Activated naive CD4-positive, alpha-beta T cell treated with anti-CD3 and anti-CD28 coated beads, Interleukin-2, amount 50 U/mL, for 24 hours (primary cell): Measurements from ENCODE around the gene DCAKD.

Experiments
- H3K27ac Mint-ChIP-seq: one replicate; pipeline ENCODE4 v1.8.0; 2021; ENCODE audit warnings: mild to moderate bottlenecking, mixed read lengths
- H3K27me3 Mint-ChIP-seq: one replicate; pipeline ENCODE4 v1.8.0; 2021; ENCODE audit warnings: mixed read lengths
- H3K36me3 Mint-ChIP-seq: one replicate; pipeline ENCODE4 v1.8.0; 2021; ENCODE audit warnings: mixed read lengths
- H3K4me1 Mint-ChIP-seq: one replicate; pipeline ENCODE4 v1.8.0; 2021; ENCODE audit warnings: mixed read lengths
- H3K4me3 Mint-ChIP-seq: one replicate; pipeline ENCODE4 v1.8.0; 2021; ENCODE audit warnings: mild to moderate bottlenecking, mixed read lengths
- H3K9me3 Mint-ChIP-seq: one replicate; pipeline ENCODE4 v1.8.0; 2021; ENCODE audit warnings: mixed read lengths

DCAKD gene

DNA sequence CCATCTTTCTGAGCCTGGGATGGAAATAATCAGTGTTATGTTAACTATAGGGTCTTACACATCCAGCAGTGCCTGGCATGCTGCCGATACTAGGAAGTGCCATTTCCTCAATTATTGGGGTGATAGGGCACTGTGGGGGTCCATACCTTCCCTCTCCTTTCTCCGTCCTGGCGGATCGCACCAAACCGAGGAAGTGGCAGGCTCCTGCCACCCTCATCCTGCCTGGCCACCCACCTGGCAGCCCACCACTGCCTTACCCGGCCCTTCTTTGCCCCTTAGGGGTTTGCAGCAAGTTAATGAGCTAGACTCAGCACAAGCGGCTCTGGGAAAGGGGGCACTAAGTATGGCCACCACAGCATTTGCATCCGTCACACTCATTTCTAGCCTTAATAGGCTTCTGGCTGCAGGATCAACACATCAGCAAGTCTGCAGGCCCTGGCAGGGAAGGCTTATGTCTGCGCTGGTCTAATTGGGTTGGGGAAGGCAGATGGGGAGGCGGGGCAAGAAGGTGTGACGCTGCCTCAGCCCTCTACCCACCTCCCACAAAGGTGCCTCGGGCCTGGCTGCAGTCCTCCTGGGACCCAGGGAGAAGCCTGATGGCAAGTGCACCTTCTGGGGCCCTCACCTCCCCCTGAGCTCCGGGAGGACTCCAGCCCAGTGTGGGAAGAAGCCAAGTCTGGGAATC, 28.6 kb downstream of the DCAKD start:
- Mint-ChIP-seq H3K9me3 (no peaks in the 10 kb centered on the region), H3K4me3 (no peak overlapping the region)

DNA sequence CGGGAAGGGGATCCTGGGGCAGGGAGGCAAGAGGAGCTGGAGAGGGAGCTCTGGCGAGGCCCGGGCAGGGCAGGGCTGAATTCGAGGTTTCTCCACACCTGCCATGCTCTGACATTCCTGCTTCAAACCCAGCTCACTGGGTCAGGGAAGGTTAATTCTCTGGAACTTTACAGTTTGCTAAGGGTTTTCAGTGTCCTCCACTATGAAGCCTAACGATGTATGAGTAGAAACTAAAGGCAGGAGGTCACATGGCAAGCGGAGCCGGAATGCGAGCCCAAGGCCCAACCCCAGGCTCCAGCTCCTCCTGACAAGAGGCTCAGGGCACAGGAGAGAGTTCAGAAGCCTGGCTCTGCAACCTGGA, 29.2 kb downstream of the DCAKD start:
- H3K27me3 Mint-ChIP-seq, result peaks cover 20% of the 10 kb centered on the region
- H3K36me3 Mint-ChIP-seq, result no peaks in the 10 kb centered on the region
- no peaks in the 10 kb centered on the region for H3K9me3 Mint-ChIP-seq
- no peak overlapping the region for H3K4me3 Mint-ChIP-seq
- H3K4me1 Mint-ChIP-seq, result peaks cover 13% of the 10 kb centered on the region
- H3K27ac Mint-ChIP-seq, result no peak overlapping the region

More for the DNA sequence above, 28.6 kb downstream of the DCAKD start:
- Mint-ChIP-seq H3K36me3 (no peaks in the 10 kb centered on the region), H3K4me1 (peaks cover 13% of the 10 kb centered on the region), H3K27me3 (peaks cover 20% of the 10 kb centered on the region), H3K27ac (no peak overlapping the region)

DNA sequence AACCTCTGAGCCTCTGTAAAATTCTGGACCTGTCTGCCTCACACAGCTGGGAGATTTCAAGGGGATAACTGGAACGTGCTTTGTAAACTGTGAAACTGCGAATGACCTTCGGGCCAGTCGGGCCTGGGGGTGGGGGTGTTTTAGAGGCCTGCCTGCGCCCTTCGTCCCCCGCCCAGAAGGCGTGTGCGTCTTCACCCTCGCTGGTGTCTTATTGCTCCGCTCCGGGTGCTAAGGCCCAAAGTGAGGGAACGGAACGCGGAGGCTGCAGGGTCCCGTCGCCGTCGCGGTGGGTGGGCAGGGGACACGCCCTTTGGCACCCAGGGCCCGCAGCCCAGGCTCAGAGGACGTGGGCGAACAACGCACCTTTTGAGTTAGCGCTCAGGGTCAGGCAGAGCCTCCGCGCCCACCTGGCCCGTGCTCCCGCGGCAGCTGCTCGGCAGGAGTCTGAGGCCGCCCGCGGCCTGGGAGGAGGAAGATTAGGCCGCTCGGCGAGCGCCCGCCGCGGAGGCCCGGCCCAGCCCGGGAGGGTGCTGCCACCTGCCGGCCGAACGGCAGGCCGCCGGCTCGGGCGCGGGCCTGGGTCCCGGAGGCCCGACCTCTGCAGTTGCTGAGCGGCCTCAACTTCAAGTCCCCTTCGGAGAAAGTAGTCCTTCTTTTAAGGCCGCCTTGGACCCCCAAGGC, 29.7 kb downstream of the DCAKD start:
- no peaks in the 10 kb centered on the region for H3K9me3 Mint-ChIP-seq
- peak overlapping the region; percentile 56 for H3K4me3 Mint-ChIP-seq
- H3K36me3 Mint-ChIP-seq, result no peaks in the 10 kb centered on the region
- H3K4me1 Mint-ChIP-seq, result peaks cover 13% of the 10 kb centered on the region
- no peak overlapping the region for H3K27ac Mint-ChIP-seq
- H3K27me3 Mint-ChIP-seq, result peaks cover 22% of the 10 kb centered on the region

DNA sequence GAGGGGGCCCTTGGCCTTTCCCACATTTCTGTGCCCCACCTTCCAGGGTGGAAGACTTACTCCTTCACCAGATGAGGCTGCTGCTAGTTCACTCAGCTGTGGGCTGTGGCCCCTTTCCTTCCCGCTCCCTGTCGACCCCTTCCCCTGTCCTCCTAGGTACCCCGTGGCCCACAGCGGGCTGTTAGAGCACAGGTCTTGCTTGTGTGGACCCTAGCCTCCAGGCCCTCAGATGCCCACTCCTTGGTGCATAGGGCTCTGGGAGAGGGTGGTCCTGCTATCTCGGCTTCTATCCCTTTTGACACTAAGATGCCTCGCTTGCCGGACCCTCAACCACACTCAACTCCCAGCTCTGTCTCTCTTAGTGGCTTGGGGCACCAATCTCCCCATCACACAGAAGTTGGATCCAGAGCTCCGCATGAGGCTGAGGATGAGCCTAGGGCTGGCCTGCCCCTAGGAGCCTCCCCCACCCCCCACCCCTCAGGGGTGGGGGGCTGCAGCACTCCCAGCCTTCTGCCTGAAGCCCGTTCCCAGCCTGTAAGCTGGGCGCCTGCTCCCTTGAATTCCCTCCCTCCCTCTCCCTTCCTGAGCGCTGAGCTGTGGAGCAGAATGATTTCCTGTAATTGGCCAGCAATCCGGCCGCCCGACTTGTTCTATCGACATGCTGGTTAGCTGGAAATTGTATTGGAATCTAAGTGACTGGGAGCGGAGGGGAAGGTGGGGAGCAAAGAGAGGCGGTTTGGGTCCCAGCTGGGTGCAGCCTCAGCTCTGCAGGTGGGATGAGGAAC, 30.9 kb downstream of the DCAKD start:
- H3K9me3 Mint-ChIP-seq, result no peaks in the 10 kb centered on the region
- H3K27ac Mint-ChIP-seq, result no peak overlapping the region
- H3K4me1 Mint-ChIP-seq, result peaks cover 13% of the 10 kb centered on the region
- no peaks in the 10 kb centered on the region for H3K36me3 Mint-ChIP-seq
- peaks cover 24% of the 10 kb centered on the region for H3K27me3 Mint-ChIP-seq
- H3K4me3 Mint-ChIP-seq, result peak overlapping the region; percentile 15

DNA sequence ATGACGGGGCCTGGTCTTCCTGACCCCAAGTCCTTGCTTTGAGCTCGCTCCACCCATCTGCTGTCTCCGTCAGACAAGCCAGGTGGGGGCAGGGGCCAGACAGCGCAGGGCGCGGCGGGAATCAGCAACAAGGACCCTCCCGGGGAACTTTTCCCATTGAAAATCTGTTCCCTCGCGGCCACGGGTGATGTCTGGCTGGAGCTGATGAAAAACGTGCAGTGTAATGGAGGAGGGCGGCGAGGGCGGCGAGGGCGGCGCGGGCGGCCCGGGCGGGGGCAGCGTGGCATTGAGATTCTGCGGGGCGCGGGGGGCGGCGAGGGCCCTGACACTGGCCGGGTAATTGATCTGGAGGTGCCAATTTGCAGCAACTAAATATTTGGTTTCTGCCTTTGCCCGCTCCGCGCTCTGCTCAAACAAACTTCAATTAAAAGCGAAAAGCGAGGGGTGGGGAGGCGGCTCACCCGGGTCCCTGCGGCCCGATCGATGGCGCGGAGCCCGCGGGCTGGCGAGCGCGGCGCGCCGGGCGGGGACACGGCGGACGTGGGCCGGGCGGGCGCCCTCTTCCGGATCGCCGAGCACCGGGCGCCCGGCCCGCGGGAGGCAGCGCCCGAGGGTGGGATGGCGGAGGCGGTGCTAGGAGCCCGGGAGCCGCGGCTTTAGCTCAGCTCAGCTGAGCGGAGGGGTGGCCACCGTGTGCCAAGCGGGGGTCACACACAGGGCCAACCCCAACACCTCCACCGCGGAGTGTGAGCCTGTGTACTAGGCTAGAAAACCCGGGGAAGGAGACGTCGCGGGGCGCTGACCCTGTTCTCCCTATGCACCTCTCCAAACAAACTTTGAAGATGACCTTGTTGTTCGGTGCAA, 32.4 kb downstream of the DCAKD start:
- no peak overlapping the region for H3K27ac Mint-ChIP-seq

DNA sequence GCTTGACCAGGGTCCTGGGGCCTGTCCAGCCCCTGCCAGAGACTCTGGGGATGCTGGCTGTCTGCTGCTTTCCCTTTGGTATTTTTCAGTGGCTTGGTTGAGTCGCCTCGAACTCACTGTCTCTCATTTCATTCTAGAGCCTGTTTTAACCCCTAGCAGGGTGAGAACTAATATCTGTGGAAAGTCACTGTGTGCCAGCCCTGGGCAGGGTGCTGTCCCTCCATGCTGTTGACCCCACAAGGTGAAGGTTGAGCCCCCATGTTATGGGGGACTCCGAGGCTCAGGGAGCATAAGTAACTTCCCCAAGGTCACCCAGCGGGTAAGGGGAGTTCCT, 33.0 kb downstream of the DCAKD start:
- peaks cover 13% of the 10 kb centered on the region for H3K4me1 Mint-ChIP-seq
- H3K9me3 Mint-ChIP-seq, result no peaks in the 10 kb centered on the region
- no peaks in the 10 kb centered on the region for H3K36me3 Mint-ChIP-seq
- peaks cover 24% of the 10 kb centered on the region for H3K27me3 Mint-ChIP-seq
- H3K27ac Mint-ChIP-seq, result no peak overlapping the region
- H3K4me3 Mint-ChIP-seq, result peak overlapping the region; percentile 89

More for the DNA sequence above, 32.4 kb downstream of the DCAKD start:
- peak overlapping the region; percentile 89 for H3K4me3 Mint-ChIP-seq
- H3K9me3 Mint-ChIP-seq, result no peaks in the 10 kb centered on the region
- no peaks in the 10 kb centered on the region for H3K36me3 Mint-ChIP-seq
- peaks cover 13% of the 10 kb centered on the region for H3K4me1 Mint-ChIP-seq
- peaks cover 24% of the 10 kb centered on the region for H3K27me3 Mint-ChIP-seq

DNA sequence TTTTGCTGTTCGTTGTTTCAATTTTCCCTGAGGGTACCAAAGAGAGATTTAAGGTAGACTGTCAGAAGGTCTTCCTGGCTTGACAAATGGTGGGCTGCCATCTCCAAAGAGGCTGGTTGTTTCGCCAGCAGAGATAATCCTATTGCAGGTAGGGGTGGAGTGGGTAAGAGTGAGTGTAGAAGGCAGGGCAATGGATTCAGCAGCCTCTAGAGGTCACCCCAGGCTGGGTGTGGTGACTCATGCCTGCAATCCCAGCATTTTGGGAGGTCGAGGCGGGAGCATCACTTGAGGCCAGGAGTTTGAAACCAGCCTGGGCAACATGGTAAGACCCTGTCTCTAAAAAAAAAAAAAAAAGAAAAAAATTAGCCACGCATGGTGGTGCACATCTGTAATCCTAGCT, 34.6 kb downstream of the DCAKD start:
- Mint-ChIP-seq H3K27ac (no peak overlapping the region), H3K9me3 (no peaks in the 10 kb centered on the region), H3K4me1 (peaks cover 13% of the 10 kb centered on the region), H3K4me3 (no peak overlapping the region), H3K27me3 (peaks cover 26% of the 10 kb centered on the region), H3K36me3 (no peaks in the 10 kb centered on the region)

DNA sequence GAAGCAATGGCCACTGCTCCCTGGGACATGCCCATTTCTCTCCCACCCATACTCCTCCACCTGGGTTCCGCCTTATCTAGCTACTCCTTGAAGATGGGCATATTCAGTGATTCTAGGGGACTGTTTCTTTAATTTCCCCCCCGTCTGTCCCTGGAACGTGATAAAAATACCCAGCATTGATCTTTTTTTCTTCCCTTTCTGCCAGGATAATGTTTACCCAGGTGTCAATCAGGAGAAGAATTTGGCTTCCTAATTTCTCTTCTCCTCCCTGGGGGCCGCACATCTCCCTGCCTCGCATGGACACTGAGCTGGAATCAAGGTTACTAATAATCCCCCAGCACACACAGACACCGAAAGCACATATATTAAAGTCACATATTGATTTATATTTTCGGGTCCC, 35.2 kb downstream of the DCAKD start:
- H3K4me1 Mint-ChIP-seq, result peaks cover 9% of the 10 kb centered on the region
- H3K36me3 Mint-ChIP-seq, result no peaks in the 10 kb centered on the region
- no peak overlapping the region for H3K4me3 Mint-ChIP-seq
- H3K9me3 Mint-ChIP-seq, result no peaks in the 10 kb centered on the region
- H3K27ac Mint-ChIP-seq, result no peak overlapping the region
- peaks cover 25% of the 10 kb centered on the region for H3K27me3 Mint-ChIP-seq

DNA sequence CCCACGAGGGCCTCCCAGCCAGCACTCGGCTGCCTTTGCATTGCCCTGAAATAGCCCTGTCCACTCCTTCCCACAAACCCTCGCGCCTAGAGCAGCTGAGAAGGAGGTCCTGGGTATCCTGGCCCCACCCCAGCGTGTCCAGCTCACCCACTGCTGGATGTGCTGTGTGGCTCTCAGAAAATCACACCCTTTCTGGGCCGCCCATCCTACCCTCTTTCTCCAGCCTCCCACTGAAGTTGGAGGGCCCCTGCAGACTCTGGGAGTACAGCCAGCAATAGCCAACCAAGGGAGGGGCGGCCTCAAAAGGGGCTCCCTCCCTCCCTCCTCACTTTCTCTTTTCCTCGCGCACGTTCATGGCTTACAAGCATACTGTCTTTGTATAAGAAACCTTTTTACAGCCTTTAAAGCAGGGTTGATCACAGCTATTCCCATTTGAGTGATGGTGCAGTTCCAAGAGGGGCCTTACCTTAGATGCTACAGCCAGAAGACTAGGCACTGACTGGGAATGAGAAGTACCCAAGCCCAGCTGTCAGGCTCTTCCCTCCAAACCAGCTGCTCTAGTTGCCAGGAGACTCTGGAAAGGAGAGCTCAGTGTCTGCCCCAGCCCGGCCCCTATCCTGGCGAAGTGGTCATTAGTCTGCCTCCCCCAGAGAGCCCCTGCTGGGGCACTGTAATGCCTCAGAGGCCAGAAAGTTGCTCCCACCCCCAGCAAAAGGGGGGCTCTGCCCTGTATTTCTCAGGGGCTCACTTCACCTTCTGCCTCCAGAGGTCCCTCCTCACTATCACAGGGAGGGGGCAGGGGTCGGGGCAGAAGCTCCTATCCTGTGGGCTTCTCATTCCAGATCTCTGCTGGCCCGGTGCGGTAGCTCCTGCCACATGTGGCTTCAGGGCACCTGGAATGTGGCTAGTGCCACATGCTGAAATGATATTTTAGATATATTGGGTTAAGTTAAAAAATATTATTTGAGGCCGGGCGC, 38.1 kb downstream of the DCAKD start:
- Mint-ChIP-seq H3K4me3 (no peak overlapping the region), H3K27me3 (peaks cover 9% of the 10 kb centered on the region)

DNA sequence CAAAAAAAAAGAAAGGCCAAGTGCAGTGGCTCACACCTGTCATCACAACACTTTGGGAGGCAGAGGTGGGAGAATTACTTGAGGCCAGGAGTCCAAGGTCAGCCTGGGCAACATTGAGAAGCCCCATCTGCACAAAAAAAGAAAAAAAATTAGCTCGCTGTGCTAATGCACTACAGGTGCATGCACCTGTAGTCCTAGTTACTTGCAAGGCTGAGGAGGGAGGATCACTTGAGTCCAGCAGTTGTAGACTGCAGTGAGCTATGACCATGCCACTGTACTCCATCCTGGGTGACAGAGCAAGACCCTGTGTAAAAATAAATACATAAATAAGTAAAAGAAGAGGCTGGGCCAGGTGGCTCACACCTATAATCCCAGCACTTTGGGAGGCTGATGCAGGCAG, 39.7 kb downstream of the DCAKD start:
- H3K9me3 Mint-ChIP-seq, result no peaks in the 10 kb centered on the region

More for the DNA sequence above, 38.1 kb downstream of the DCAKD start:
- Mint-ChIP-seq H3K4me1 (no peaks in the 10 kb centered on the region), H3K27ac (no peak overlapping the region), H3K9me3 (no peaks in the 10 kb centered on the region), H3K36me3 (no peaks in the 10 kb centered on the region)

DNA sequence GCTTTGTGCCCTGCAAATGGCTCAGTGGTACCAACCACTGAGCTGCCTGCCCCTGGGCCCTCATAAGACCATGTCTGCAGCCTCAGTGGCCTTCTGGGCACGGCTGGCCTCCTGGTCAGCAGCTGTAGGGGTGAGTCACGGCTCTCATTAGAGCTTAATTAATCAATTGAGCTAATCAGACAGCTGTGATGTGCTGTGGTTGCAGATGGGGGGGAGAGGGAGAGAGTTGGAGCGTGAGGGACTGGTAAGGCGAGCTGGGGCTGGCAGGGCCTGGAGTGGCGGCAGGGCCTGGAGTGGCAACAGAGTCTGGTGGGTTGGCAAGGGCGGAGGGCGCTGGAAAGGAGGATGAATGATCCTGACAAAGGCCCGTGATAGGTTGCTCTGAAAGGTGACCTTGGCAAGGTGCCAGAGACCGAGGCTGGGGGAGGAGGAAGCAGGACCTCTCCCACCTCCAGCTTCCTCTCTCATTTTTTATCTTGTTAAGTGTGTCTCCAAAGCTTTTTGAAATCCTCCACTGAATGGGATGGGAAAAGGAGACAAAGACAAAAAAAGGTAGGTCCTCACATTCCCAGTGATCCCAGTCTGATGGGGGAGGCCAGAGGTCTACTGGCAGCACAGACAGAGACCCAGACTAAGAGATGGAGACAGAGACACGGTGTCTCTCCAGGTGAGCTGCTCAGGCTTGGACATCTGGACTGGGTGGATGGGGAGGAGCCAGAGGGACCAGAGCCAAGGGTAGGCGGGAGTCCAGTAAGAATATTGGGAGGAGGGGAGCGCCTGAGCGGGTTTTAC, 41.6 kb downstream of the DCAKD start:
- no peak overlapping the region for H3K27ac Mint-ChIP-seq
- no peaks in the 10 kb centered on the region for H3K4me1 Mint-ChIP-seq
- no peaks in the 10 kb centered on the region for H3K9me3 Mint-ChIP-seq
- no peak overlapping the region for H3K4me3 Mint-ChIP-seq
- no peaks in the 10 kb centered on the region for H3K36me3 Mint-ChIP-seq
- H3K27me3 Mint-ChIP-seq, result peaks cover 4% of the 10 kb centered on the region

More for the DNA sequence above, 39.7 kb downstream of the DCAKD start:
- Mint-ChIP-seq H3K27me3 (peaks cover 7% of the 10 kb centered on the region), H3K4me1 (no peaks in the 10 kb centered on the region), H3K27ac (no peak overlapping the region), H3K4me3 (no peak overlapping the region), H3K36me3 (no peaks in the 10 kb centered on the region)

DNA sequence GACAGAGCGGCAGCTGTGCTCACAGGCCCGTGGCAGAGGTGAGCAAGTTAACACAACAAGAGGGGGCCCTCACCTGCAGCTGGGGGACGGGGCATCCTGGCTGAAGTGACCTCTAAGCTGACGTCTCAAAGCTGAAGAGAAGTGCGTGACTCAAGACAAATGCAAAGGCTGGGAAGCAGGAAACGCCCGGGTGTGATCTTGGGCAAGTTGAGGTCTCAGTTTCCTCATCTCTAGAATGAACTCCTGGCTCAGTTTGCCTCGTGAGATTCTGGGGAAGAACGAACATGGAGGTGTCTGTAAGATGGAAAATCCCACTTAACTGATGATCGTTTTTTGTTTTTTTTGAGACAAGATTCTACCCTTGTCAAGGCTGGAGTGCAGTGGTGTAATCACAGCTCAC, 43.2 kb downstream of the DCAKD start:
- Mint-ChIP-seq H3K9me3 (no peaks in the 10 kb centered on the region), H3K36me3 (no peaks in the 10 kb centered on the region), H3K27me3 (peaks cover 3% of the 10 kb centered on the region), H3K4me1 (no peaks in the 10 kb centered on the region), H3K27ac (no peak overlapping the region), H3K4me3 (no peak overlapping the region)

DNA sequence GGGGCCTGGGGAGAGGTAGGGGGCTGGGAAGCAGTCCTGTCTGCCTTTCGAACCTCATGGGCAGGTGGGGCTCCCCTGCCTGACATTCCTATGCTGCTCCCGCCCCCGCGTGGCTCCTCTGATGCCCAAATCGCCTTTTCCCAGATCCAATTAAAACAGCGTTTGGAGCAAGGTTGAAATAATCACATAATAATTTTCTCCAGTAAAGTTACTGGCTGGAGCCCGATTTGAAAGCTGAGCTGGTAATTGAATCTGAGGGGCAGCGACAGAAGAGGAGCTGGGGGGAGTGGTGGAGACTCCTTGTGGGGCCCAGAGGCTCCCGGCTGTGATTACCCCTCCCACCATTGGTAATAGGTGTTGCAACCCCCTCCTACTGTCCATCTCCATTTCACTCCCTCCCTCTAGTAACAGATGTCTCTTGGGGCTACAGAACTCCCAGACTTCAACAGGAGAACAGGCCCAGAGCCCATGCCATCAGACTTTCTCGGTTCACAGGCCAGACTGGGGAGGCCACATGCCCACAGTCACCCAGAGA, 44.4 kb downstream of the DCAKD start:
- Mint-ChIP-seq H3K4me3 (no peak overlapping the region), H3K36me3 (no peaks in the 10 kb centered on the region), H3K27me3 (peaks cover 3% of the 10 kb centered on the region), H3K4me1 (no peaks in the 10 kb centered on the region), H3K27ac (no peak overlapping the region), H3K9me3 (no peaks in the 10 kb centered on the region)

DNA sequence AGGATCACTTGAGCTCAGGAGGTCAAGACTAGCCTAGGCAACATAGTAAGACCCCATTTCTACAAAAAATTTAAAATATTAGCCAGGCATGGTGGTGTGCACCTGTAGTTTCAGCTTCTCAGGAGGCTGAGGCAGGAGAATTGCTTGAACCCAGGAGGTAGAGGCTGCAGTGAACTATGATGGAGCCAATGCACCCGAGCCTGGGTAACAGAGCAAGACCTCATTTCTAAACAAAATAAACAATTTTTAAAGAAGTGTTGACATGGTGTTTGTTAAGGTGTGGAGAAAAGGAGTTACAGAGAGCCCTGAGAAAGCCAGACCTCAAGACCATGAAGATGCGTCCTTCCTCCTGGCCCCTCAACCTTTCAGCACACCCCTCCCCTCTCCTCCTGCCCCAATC, 45.7 kb downstream of the DCAKD start:
- no peak overlapping the region for H3K27ac Mint-ChIP-seq

More for the DNA sequence above, 45.7 kb downstream of the DCAKD start:
- Mint-ChIP-seq H3K36me3 (no peaks in the 10 kb centered on the region), H3K27me3 (peaks cover 3% of the 10 kb centered on the region), H3K4me1 (no peaks in the 10 kb centered on the region), H3K9me3 (no peaks in the 10 kb centered on the region), H3K4me3 (no peak overlapping the region)
